Measurements from ENCODE around the gene SRRM5. TPM values are rescaled to one million over a fixed set of nuclear protein-coding genes. Genes with fewer than 3 reads are reported as not detected.
"Not testable (repeated sequence)": the region's sequence is repeated elsewhere in the genome, so short reads cannot be mapped to it uniquely, and the experiment has no call there.

The SRRM5 gene
- total and polyA plus RNA-seq, 2 experiments from 2014 or later: 0.30 to 0.50 TPM

GRCh38 chr19:43634068-43634467, 22.2 kb downstream of the SRRM5 start:
- no peak for DNase-seq (ENCODE audit: low read depth in 1 of 2, low spot score in 1 of 2)
- TF ChIP-seq CTCF (IDR thresholded peaks at IDR 0.05; ENCODE audit: low read depth, low read length): no peak
- Histone ChIP-seq H3K27me3 (peaks cover 19% of the 10 kb centered on the region), H3K36me3 (no peaks in the 10 kb centered on the region), H3K27ac (no peak overlapping the region), H3K9me3 (ENCODE audit: low read depth) (no peaks in the 10 kb centered on the region), H3K4me1 (ENCODE audit: low read depth) (peaks cover 6% of the 10 kb centered on the region), H3K4me3 (no peak overlapping the region)

- Histone ChIP-seq H3K27me3 (peaks cover 19% of the 10 kb centered on the region), H3K36me3 (no peaks in the 10 kb centered on the region), H3K27ac (no peak overlapping the region), H3K9me3 (ENCODE audit: low read depth) (no peaks in the 10 kb centered on the region), H3K4me3 (peak overlapping the region; percentile 9), H3K4me1 (ENCODE audit: low read depth) (peaks cover 6% of the 10 kb centered on the region)
- DNase-seq (ENCODE audit: low read depth in 1 of 2, low spot score in 1 of 2): no peak
- no peak for TF ChIP-seq CTCF (IDR thresholded peaks at IDR 0.05; ENCODE audit: low read depth, low read length)
Measured at GRCh38 chr19:43634506-43634871, 22.6 kb downstream of the SRRM5 start.

- Histone ChIP-seq H3K4me1 (ENCODE audit: low read depth) (peaks cover 6% of the 10 kb centered on the region), H3K36me3 (no peaks in the 10 kb centered on the region), H3K4me3 (peak overlapping the region; percentile 9), H3K27ac (no peak overlapping the region), H3K27me3 (peaks cover 19% of the 10 kb centered on the region), H3K9me3 (ENCODE audit: low read depth) (no peaks in the 10 kb centered on the region)
- TF ChIP-seq CTCF (IDR thresholded peaks at IDR 0.05; ENCODE audit: low read depth, low read length): no peak
- DNase-seq (ENCODE audit: low read depth in 1 of 2, low spot score in 1 of 2): peak; percentile 36 to 45
Measured at GRCh38 chr19:43634872-43635560, 23.1 kb downstream of the SRRM5 start.

- not testable (repeated sequence) for H3K4me1 ChIP-seq (ENCODE audit: low read depth); DNase-seq (ENCODE audit: low read depth in 1 of 2, low spot score in 1 of 2); H3K9me3 ChIP-seq (ENCODE audit: low read depth); H3K27ac ChIP-seq; H3K36me3 ChIP-seq
- H3K27me3 ChIP-seq: peaks cover 24% of the 10 kb centered on the region
- H3K4me3 ChIP-seq: peak overlapping the region; percentile 9
Measured at GRCh38 chr19:43635561-43635940, 23.7 kb downstream of the SRRM5 start.

- H3K4me3 ChIP-seq: no peak overlapping the region
- H3K27me3 ChIP-seq: peaks cover 31% of the 10 kb centered on the region
- peaks cover 6% of the 10 kb centered on the region for H3K4me1 ChIP-seq (ENCODE audit: low read depth)
- no peaks in the 10 kb centered on the region for H3K9me3 ChIP-seq (ENCODE audit: low read depth)
- no peaks in the 10 kb centered on the region for H3K36me3 ChIP-seq
- DNase-seq (ENCODE audit: low read depth in 1 of 2, low spot score in 1 of 2): no peak
- no peak for TF ChIP-seq CTCF (IDR thresholded peaks at IDR 0.05; ENCODE audit: low read depth, low read length)
- no peak overlapping the region for H3K27ac ChIP-seq
Measured at GRCh38 chr19:43636121-43636683, 24.3 kb downstream of the SRRM5 start.

- DNase-seq (ENCODE audit: low read depth in 1 of 2, low spot score in 1 of 2): no peak
- TF ChIP-seq CTCF (IDR thresholded peaks at IDR 0.05; ENCODE audit: low read depth, low read length): no peak
- H3K9me3 ChIP-seq (ENCODE audit: low read depth): no peaks in the 10 kb centered on the region
- peaks cover 32% of the 10 kb centered on the region for H3K27me3 ChIP-seq
- peak overlapping the region; percentile 65 for H3K4me3 ChIP-seq
- H3K36me3 ChIP-seq: no peaks in the 10 kb centered on the region
- peaks cover 6% of the 10 kb centered on the region for H3K4me1 ChIP-seq (ENCODE audit: low read depth)
- H3K27ac ChIP-seq: no peak overlapping the region
Measured at GRCh38 chr19:43638214-43638994, 26.5 kb downstream of the SRRM5 start.
